Right atrium auricular region (tissue), 2 donors: Measurements from ENCODE around the gene DPYSL3. TPM values are rescaled to one million over a fixed set of nuclear protein-coding genes. Genes with fewer than 3 reads are reported as not detected.

Source experiments
- DNase-seq: peaks from one replicate; pipeline ENCODE4 v3.0.0-alpha.2; 2019; ENCODE audit warnings: low spot score
- H3K27ac ChIP-seq, 2 donors: fragments of 200-600 bp; sonication (generic); 1 replicate in 1 of 2; 2 replicates in 1 of 2; pipeline ENCODE4 v1.5.1; 2016 to 2019
- H3K27me3 ChIP-seq, 2 donors: fragments of 200-600 bp; sonication (generic); one replicate each; pipeline versions ENCODE4 v1.5.1 to v1.6.0; 2017 to 2019
- H3K36me3 ChIP-seq: fragments of 200-600 bp; sonication (generic); one replicate; pipeline ENCODE4 v1.5.1; 2016
- H3K4me1 ChIP-seq, 2 donors: fragments of 200-600 bp; sonication (generic); one replicate each; pipeline versions ENCODE4 v1.5.1 to v1.6.0; 2017 to 2019
- H3K4me3 ChIP-seq, 2 donors: fragments of 200-600 bp; sonication (generic); 1 replicate in 1 of 2; 2 replicates in 1 of 2; pipeline ENCODE4 v1.5.1; 2017 to 2019; ENCODE audit warnings: mild to moderate bottlenecking in 1 of 2, moderate library complexity in 1 of 2
- H3K9me3 ChIP-seq, 2 donors: fragments of 200-600 bp; sonication (generic); one replicate each; pipeline ENCODE4 v1.5.1; 2019
- total RNA-seq, 2 donors: library from RNA; depleted of rRNA; stranded (reverse); fragments of >200 nt; gene quantifications; one replicate each; pipeline ENCODE4 v1.1.0, GENCODE V29; 2016
- TF ChIP-seq, protein P1 (sequence below), 2 donors: fragments of 200-600 bp; sonication (generic); IDR thresholded peaks; one replicate each; pipeline ENCODE4 v1.5.1; 2019; ENCODE audit warnings: antibody characterized with exemption in 2 of 2

DPYSL3 gene
- total RNA-seq, 2 donors from 2014 or later, result 45.3 to 56.2 TPM

DNA sequence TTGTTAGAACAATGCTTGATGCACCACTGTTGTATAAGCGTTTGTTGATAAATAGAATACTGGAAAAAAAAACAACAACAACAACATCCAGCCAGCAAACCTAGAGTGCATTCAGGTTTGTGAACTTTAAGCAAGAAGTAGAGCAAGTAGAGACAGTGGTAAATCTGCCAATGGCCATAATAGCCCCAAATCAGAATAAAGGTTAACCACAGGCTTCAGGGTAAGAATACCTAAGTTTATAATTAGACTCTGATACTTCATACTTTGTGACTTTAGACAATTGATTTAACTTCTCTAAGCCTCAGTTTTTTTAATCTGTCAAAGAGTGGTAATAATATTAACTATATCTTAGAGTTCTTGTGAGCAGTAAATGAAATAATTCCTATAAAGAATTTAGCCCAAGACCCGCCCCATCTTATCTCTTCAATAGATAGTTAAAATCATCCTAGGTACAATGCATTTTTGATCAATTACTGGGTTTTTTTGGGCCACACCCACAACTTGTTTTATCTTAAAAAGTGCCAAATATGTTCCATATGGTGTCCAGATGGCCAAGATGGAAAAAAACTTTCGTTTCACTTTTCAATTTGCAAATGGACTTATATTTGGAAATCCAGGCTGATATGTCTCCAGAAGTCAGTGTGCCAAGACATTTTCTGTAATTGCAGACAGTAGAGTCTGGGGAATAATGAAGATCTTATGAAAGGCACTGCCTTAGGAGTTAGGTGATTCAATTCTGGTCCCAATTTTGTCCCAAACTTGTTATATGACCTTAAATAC lies 24.5 kb upstream of the DPYSL3 start:
- Histone ChIP-seq H3K27me3 (no peaks in the 10 kb centered on the region), H3K4me1 (peaks cover 0 to 11% of the 10 kb centered on the region in 2 donors), H3K4me3 (no peak overlapping the region), H3K27ac (no peak overlapping the region), H3K9me3 (no peaks in the 10 kb centered on the region), H3K36me3 (no peaks in the 10 kb centered on the region)
- TF ChIP-seq, protein P1, sequence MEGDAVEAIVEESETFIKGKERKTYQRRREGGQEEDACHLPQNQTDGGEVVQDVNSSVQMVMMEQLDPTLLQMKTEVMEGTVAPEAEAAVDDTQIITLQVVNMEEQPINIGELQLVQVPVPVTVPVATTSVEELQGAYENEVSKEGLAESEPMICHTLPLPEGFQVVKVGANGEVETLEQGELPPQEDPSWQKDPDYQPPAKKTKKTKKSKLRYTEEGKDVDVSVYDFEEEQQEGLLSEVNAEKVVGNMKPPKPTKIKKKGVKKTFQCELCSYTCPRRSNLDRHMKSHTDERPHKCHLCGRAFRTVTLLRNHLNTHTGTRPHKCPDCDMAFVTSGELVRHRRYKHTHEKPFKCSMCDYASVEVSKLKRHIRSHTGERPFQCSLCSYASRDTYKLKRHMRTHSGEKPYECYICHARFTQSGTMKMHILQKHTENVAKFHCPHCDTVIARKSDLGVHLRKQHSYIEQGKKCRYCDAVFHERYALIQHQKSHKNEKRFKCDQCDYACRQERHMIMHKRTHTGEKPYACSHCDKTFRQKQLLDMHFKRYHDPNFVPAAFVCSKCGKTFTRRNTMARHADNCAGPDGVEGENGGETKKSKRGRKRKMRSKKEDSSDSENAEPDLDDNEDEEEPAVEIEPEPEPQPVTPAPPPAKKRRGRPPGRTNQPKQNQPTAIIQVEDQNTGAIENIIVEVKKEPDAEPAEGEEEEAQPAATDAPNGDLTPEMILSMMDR (IDR thresholded peaks at IDR 0.05), result no peak
- DNase-seq, result no peak

DNA sequence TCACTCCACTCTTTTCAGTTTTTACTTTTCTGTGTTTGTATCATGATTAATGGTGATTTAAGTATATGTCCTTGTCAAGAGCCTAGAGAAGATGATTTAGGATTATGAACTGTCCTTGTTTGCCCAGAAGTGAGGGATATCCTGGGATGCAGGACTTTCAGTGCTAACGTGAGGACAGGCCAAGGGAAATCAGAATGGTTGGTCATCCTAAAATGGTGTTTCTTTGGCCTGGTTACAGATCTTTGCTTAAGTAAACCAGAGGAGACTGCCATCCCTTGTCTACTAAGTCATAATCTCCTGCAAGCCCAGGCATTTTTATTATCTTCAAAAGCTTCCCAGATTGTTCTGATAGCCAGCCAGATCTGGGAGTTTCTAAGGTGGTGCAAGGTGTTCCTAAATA lies 22.3 kb upstream of the DPYSL3 start:
- Histone ChIP-seq H3K36me3 (no peaks in the 10 kb centered on the region), H3K27ac (no peak overlapping the region), H3K4me3 (no peak overlapping the region), H3K9me3 (no peaks in the 10 kb centered on the region), H3K27me3 (no peaks in the 10 kb centered on the region), H3K4me1 (peaks cover 0 to 7% of the 10 kb centered on the region in 2 donors)
- TF ChIP-seq, protein P1 (IDR thresholded peaks at IDR 0.05), result no peak
- DNase-seq, result no peak

DNA sequence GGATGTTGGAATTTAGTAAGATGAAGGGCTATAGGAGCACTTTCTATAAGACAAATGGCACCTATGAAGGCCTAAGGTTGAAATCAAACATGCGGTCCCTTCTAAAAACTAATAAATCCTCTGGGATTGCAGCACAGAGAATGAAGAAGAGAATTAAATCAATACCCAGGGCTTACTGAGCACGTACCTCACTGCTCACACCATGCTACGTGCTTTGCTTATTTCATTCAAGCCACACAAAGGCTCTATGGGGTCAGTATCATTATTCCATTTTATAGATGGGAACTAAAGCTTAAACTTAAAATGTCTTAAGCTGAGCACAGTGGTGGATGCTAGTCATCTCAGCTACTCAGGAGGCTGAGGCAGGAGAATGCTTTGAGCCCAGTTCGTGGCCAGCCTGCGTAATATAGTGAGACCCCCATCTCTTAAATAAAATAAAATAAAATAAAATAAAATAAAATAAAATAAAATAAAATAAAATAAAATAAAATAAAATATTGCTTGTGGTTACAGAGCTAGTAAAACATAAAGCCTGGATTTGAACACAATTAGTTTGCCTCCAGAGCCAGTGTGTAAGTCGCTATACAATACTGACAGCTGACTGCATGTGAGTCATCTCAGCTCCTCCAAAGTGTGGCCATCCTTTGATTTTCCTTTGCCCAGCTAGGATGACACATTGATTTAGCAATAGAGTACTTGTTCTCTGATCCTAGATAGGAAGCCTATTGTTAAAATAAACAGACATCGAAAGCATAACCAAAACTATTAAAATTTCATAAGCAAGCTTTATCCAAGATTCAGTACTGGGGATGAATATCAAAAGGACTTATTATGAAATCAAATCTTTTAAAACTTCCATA lies 20.9 kb upstream of the DPYSL3 start:
- Histone ChIP-seq H3K27me3 (no peaks in the 10 kb centered on the region), H3K9me3 (no peaks in the 10 kb centered on the region), H3K36me3 (no peaks in the 10 kb centered on the region), H3K4me1 (peaks cover 0 to 3% of the 10 kb centered on the region in 2 donors), H3K27ac (no peak overlapping the region), H3K4me3 (no peak overlapping the region)
- TF ChIP-seq, protein P1 (IDR thresholded peaks at IDR 0.05), result no peak
- no peak for DNase-seq

DNA sequence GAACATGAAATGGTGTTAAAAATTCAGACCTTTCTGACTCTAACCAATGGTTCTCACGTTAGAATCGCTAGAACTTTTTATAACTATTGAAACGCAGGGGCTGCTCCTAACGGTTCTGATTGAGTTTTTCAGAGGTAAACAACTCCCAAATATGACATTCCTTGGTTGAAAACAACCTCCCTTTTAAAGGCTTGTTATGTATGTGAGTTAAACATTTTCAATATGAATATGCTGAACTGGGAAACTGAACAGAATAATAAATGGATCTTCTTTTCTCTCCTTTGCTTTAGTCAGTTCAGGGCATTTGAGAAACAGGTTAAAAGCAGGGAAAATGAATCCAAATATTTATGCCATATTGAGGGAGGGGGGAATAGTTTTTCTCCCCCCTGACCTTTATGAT lies 13.2 kb upstream of the DPYSL3 start:
- Histone ChIP-seq H3K9me3 (no peaks in the 10 kb centered on the region), H3K27ac (no peak overlapping the region), H3K4me3 (no peak overlapping the region), H3K27me3 (no peaks in the 10 kb centered on the region), H3K4me1 (no peaks in the 10 kb centered on the region), H3K36me3 (no peaks in the 10 kb centered on the region)
- TF ChIP-seq, protein P1 (IDR thresholded peaks at IDR 0.05), result no peak
- DNase-seq, result no peak

DNA sequence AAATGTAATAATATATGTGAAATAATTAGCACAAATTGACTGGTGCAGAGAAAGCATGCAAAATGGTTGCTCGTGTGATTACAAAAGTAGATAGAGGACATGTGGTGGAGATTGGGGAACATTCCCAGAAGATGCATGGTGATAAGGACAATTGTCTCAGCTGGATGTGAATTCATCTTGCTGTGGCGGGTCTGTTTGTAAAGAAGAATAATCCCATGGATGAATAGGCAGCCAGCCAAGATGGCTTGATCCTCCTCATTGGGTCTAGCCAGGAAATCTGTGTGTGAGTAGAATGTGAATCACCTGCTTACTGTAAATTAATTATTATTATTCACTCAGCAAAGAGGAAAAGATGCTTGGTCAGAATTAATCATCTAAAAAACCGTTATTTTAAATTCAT lies 12.6 kb upstream of the DPYSL3 start:
- Histone ChIP-seq H3K27me3 (no peaks in the 10 kb centered on the region), H3K27ac (no peak overlapping the region), H3K4me1 (no peaks in the 10 kb centered on the region), H3K4me3 (no peak overlapping the region), H3K9me3 (no peaks in the 10 kb centered on the region), H3K36me3 (no peaks in the 10 kb centered on the region)
- DNase-seq, result no peak
- TF ChIP-seq, protein P1 (IDR thresholded peaks at IDR 0.05), result no peak
